ENCODE results near the gene SLC43A1.

DNA sequence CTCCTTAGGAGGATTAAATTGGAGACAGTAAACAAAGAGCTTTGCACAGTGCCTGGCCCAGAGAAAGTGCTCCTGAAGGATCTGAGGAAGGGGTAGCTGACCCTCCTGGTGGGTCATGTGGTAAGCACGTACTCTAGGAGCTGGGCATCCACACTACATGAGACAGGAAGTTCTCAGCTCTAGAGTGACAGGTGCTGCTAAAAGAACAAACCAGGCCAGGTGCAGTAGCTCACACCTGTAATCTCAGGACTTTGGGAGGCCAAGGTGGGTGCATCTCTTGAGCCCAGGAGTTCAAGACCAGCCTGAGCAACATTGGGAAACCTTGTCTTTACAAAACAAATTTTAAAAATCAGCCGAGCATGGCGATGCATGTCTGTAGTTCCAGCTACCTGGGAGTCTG is 13.1 kb downstream of the SLC43A1 start:
- TF ChIP-seq, protein P1, sequence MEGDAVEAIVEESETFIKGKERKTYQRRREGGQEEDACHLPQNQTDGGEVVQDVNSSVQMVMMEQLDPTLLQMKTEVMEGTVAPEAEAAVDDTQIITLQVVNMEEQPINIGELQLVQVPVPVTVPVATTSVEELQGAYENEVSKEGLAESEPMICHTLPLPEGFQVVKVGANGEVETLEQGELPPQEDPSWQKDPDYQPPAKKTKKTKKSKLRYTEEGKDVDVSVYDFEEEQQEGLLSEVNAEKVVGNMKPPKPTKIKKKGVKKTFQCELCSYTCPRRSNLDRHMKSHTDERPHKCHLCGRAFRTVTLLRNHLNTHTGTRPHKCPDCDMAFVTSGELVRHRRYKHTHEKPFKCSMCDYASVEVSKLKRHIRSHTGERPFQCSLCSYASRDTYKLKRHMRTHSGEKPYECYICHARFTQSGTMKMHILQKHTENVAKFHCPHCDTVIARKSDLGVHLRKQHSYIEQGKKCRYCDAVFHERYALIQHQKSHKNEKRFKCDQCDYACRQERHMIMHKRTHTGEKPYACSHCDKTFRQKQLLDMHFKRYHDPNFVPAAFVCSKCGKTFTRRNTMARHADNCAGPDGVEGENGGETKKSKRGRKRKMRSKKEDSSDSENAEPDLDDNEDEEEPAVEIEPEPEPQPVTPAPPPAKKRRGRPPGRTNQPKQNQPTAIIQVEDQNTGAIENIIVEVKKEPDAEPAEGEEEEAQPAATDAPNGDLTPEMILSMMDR (IDR thresholded peaks at IDR 0.05), result no peak
- TF ChIP-seq EP300 (IDR thresholded peaks at IDR 0.05) (no peak), POLR2AphosphoS5 (IDR thresholded peaks at IDR 0.05) (no peak)
